NCI-H526 (cell line): Measurements from ENCODE around the gene B9D2.

ENCODE experiments used
- DNase-seq, 2 experiments: peaks; one replicate each; lab custom pipeline; 2025; lab: John Stamatoyannopoulos, UW

B9D2 gene

DNA sequence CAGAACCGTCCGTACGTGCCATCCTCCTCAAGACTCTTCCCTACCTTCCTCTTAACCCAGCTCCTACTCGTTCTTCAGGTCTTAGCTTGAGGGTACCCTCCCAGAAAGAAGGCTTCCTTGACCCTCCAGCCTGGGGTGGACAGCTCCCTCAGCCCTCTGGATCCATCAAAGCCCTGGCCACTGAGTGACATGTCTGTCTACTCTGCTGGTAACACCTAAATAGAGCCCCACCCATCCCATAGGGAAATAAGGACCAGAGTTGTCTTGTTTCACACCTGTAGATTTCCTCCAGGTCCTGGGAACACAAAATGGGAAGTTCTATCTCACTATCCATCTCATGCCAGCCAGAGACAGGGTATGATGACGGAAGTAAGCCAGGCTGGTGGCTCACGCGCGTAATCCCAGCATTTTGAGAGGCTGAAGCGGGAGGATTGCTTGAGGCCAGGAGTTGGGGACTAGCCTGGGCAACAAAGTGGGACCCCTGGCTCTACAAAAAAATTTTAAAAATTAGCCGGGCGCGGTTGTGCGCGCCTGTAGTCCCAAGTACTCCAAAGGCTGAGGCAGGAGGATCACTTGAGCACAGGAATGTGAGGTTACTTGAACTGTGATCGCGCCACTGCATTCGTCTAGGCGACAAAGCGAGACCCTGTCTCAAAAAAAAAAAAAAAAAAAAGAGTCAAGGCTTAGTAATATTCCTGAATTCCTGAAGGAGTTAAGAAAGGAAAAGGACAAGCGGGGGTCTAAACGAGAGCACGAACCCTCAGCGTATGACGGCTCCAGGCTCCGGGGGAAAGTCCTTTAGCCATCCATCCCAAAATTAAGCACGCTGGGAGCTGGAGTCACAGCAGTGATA, 54.5 kb downstream of the B9D2 start:
- peak in 1 of 2 experiments; percentile 43 for DNase-seq

DNA sequence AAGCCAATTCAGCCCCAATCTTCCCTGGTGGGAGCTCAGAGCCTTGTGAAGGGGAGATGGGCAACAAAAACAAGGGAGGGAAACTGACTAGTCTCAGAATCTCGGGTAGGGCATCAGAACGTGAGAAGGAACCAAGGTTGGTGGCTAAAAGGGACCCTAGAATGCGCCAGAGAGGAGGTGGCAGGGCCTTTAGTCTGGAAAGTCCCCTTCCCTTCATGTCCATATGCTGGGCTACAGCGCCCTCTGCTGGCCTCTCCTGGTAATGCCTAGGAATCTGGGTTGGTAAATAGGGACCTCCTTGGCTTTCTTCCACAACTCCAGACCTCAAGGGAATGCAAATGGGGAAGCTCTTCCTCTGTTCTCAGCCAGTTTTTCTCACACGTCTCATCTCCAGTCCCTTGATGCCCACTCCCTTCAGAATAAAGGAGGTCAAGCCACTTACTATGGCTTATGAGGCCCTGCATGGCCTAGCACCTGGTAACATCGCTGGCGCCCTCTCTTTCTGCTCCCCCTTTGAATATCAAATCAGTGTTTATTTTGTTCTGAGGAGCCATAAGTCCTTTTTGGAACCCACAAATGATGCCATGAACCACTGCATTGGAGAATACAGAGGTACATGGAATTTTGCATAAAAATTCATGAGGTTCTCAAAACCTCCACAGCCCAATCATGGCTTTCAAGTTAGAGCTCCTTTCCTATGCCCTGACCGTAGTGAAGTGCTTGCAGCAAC, 55.3 kb downstream of the B9D2 start:
- DNase-seq, result peak; percentile 73 to 93

DNA sequence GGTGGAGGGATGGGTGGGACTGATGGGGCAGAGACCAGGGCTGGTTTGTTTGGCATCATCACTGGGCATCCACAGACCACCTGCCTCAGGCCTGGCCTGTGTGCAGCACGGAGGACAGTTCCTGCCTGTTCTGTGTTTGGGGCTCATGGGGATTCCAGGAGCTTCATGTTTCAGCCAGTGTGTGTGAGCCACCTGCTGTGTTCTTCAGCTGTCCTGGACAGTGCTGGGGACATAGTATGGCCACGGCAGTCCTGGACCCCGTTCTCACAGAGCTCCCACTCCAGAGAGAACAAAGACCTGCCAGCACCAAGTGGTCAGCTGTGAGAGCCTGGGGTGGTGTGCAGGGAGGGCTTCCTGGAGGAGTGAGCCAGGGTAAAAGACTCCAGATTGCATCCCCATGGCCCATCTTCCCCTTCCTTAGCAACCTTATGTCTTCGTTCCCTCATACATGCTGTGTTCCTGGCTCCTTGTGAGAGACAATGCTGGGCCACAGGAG, 55.9 kb downstream of the B9D2 start:
- DNase-seq, result no peak

DNA sequence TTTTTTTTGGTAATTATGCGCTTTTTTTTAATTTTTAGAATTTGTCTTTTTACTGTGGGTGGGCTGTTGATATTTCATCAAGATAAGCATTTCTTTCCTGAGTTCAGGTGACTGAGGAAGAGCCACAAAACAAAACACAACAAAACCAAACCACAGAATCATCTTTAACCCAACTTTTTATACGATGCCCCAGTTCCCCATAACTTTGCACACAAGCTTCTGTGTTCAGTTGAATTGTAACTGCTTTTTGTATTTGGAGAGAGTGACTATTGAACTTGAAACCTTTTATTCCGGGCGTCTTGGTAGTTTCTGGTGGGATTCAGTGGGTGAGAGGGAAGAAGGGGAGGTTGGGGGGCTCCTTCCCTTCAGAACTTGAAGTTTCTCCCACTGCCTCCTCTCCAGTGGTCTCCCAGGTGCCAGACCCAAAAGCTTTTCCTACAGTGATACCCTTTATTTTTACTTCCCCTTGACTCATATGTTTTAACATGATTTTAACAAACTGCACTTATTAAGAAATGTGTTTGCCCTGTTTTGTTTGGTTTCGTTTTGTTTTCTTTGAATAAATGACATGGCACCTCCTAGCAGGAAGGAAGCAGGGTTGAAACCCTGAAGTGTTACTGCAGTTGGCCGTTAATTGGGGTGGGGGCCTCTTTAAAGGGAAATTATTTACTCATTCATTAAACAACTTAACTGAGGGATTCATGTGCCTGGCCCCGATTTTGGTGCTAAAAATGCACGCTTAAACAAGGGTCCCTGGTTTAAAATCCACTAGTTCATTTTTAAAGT, 56.7 kb downstream of the B9D2 start:
- DNase-seq, result no peak

DNA sequence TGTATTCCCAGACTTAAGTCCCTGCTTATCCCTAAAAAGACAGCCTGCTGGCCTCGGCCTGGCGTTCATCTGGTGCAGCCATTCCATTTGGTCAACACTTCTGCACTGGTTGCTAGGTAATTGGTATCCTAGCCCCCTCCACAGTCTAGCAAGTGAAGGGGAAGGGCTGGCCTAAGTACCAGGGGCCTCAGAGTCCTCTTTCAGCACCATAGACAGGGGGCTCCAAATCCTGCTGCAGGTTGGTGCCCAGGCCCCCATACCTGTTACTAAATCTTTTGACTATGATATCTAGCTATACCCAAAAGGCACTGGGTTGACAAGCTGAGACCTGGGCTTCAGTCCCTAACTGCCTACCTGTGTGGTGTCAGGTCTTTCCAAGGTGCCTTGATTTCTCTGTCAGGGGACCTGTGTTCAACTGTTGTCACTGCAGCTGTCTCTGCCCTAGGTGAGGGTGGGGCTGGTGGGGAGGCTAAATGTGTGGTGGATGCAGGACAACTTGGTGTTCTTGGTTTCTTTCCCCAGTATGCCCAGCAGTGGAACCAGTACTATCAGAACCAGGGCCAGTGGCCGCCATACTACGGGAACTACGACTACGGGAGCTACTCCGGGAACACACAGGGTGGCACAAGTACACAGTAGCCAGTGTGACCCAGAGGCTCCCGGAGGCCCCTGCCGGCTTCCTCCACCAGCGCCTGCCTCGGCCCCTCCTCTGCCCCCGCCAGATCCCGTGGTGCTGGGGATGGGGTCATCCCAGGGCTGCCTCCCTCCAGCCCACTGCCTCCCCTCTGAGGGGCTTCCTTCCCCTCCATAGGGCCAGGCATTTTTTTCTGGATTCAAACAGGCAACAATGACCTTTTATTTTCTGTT, 57.8 kb downstream of the B9D2 start:
- DNase-seq, result no peak

DNA sequence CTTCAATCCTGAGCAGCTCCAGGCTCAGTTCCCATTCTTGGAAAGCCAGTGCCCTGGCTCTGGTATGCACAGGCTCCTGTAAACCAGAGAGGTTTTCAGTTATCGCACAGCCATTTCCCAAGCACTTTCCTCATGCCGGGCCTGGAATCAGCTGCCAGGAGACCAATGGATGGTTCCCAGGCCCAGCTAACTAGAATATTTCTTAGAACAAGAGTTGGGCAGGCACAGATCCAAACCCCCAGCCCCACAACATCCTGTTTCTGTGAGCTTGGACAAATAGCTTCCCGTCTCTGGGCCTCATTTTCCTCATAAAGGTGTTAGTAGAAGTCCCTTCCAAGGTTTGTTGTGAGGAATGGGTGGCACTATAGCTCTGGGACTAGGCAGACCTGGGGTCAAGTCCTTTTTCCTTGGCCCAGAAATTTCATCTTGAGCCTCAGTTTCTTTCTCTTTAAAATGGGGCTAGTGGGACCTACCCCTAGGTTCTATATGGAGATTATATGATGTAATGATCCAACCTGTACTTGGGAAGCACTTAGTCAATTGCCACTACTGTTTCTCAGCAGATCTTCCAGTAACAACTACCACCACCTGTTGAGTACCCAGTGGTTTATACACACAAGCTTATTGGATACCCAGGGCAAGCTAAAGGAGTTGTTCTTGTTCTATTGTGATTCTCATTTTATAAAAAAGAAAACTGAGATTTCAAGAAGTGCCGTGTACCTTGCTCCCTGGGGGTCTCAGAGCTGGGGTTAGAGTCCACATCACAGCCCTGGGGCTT, 59.1 kb downstream of the B9D2 start:
- DNase-seq, result no peak
